Lower leg skin (tissue), 3 donors: ENCODE results near the gene WNT6.

ENCODE experiments used
- POLR2A ChIP-seq, 2 donors: fragments of 450-650 bp; IDR thresholded peaks; one replicate each; pipeline ENCODE4 v1.6.1; 2016 to 2017; ENCODE audit warnings: antibody characterized with exemption in 2 of 2, mild to moderate bottlenecking in 1 of 2, moderate library complexity in 1 of 2
- TF ChIP-seq, protein P1 (sequence below), 3 donors: fragments of 450-650 bp; IDR thresholded peaks; one replicate each; pipeline ENCODE4 v1.5.1; 2016; ENCODE audit warnings: antibody characterized with exemption in 3 of 3, mild to moderate bottlenecking in 3 of 3, moderate library complexity in 2 of 3

DNA sequence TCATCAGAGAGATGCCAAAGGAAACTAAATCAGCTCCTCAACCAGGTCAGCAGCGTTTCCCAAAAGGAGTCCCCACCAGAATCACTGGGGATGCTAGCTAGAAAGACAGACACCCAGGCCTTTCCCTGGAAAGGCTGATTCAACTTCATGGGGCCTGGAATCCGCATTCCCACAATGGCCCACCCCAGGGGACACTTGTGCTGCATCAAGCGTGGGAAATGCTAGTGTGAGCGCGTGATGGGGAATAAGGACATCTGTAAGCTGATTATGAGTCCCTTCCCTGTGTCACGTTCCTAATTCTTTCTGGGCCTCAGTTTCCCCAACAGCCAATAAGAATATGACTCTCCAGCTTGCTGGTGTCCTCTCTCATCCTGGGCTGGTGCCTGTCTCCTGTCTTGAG is 18.9 kb downstream of the WNT6 start:
- TF ChIP-seq, protein P1, sequence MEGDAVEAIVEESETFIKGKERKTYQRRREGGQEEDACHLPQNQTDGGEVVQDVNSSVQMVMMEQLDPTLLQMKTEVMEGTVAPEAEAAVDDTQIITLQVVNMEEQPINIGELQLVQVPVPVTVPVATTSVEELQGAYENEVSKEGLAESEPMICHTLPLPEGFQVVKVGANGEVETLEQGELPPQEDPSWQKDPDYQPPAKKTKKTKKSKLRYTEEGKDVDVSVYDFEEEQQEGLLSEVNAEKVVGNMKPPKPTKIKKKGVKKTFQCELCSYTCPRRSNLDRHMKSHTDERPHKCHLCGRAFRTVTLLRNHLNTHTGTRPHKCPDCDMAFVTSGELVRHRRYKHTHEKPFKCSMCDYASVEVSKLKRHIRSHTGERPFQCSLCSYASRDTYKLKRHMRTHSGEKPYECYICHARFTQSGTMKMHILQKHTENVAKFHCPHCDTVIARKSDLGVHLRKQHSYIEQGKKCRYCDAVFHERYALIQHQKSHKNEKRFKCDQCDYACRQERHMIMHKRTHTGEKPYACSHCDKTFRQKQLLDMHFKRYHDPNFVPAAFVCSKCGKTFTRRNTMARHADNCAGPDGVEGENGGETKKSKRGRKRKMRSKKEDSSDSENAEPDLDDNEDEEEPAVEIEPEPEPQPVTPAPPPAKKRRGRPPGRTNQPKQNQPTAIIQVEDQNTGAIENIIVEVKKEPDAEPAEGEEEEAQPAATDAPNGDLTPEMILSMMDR (IDR thresholded peaks at IDR 0.05): no peak
- no peak for TF ChIP-seq POLR2A (IDR thresholded peaks at IDR 0.05)
